Gastroesophageal sphincter (tissue), 3 donors: ENCODE results near the gene PMFBP1.

Source experiments
- CTCF ChIP-seq, 4 experiments: fragments of 200-600 bp in 2 of 4; fragments of 450-650 bp in 2 of 4; sonication (generic) in 1 of 4; IDR thresholded peaks; one replicate each; pipeline ENCODE4 v1.5.1; 2017 to 2019; ENCODE audit warnings: antibody characterized with exemption in 4 of 4, mild to moderate bottlenecking in 2 of 4, moderate library complexity in 2 of 4
- POLR2A ChIP-seq, 2 donors: fragments of 450-650 bp; IDR thresholded peaks; one replicate each; pipeline ENCODE4 v1.6.1; 2017; ENCODE audit warnings: antibody characterized with exemption in 2 of 2, mild to moderate bottlenecking in 2 of 2, moderate library complexity in 1 of 2

GRCh38 chr16:72202014-72202413, 30.1 kb upstream of the PMFBP1 start:
- TF ChIP-seq CTCF (IDR thresholded peaks at IDR 0.05) (no peak), POLR2A (IDR thresholded peaks at IDR 0.05) (no peak)
